ENCODE measurements around the gene GARIN3.

DNA sequence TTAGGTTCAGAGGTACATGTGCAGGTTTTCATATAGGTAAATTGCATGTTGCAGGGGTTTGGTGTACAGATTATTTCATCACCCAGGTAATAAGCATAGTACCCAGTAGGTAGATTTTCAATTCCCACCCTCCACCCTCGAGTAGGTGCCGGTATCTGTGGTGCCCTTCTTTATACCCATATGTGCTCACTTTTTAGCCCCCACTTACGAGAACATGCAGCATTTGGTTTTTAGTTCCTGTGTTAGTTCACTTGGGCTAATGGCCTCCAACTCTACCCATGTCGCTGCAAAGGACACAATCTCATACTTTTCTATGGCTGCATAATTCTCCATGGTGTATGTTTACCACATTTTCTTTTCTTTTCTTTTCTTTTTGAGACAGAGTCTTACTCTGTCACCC lies 35.8 kb upstream of the GARIN3 start:
- TF ChIP-seq, protein P1, sequence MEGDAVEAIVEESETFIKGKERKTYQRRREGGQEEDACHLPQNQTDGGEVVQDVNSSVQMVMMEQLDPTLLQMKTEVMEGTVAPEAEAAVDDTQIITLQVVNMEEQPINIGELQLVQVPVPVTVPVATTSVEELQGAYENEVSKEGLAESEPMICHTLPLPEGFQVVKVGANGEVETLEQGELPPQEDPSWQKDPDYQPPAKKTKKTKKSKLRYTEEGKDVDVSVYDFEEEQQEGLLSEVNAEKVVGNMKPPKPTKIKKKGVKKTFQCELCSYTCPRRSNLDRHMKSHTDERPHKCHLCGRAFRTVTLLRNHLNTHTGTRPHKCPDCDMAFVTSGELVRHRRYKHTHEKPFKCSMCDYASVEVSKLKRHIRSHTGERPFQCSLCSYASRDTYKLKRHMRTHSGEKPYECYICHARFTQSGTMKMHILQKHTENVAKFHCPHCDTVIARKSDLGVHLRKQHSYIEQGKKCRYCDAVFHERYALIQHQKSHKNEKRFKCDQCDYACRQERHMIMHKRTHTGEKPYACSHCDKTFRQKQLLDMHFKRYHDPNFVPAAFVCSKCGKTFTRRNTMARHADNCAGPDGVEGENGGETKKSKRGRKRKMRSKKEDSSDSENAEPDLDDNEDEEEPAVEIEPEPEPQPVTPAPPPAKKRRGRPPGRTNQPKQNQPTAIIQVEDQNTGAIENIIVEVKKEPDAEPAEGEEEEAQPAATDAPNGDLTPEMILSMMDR (IDR thresholded peaks at IDR 0.05) = no peak
- no peak for TF ChIP-seq POLR2AphosphoS5 (IDR thresholded peaks at IDR 0.05; ENCODE audit: low read depth, low read length)
- TF ChIP-seq, protein P2, sequence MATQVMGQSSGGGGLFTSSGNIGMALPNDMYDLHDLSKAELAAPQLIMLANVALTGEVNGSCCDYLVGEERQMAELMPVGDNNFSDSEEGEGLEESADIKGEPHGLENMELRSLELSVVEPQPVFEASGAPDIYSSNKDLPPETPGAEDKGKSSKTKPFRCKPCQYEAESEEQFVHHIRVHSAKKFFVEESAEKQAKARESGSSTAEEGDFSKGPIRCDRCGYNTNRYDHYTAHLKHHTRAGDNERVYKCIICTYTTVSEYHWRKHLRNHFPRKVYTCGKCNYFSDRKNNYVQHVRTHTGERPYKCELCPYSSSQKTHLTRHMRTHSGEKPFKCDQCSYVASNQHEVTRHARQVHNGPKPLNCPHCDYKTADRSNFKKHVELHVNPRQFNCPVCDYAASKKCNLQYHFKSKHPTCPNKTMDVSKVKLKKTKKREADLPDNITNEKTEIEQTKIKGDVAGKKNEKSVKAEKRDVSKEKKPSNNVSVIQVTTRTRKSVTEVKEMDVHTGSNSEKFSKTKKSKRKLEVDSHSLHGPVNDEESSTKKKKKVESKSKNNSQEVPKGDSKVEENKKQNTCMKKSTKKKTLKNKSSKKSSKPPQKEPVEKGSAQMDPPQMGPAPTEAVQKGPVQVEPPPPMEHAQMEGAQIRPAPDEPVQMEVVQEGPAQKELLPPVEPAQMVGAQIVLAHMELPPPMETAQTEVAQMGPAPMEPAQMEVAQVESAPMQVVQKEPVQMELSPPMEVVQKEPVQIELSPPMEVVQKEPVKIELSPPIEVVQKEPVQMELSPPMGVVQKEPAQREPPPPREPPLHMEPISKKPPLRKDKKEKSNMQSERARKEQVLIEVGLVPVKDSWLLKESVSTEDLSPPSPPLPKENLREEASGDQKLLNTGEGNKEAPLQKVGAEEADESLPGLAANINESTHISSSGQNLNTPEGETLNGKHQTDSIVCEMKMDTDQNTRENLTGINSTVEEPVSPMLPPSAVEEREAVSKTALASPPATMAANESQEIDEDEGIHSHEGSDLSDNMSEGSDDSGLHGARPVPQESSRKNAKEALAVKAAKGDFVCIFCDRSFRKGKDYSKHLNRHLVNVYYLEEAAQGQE (IDR thresholded peaks at IDR 0.05; ENCODE audit: insufficient read depth in 1 of 2, low read depth in 2 of 2, low read length in 1 of 2) = no peak
